Pulmonary artery endothelial cell (primary cell): ENCODE measurements around the gene FRRS1. TPM values are rescaled to one million over a fixed set of nuclear protein-coding genes. Genes with fewer than 3 reads are reported as not detected.
"Not testable (repeated sequence)": the region's sequence is repeated elsewhere in the genome, so short reads cannot be mapped to it uniquely, and the experiment has no call there.

Experiments used
- DNase-seq: peaks from one replicate; pipeline ENCODE4 v3.0.0-alpha.2; 2011; ENCODE audit warnings: low read depth, low spot score
- total RNA-seq: library from RNA; depleted of rRNA; stranded (reverse); fragments of >200 nt; gene quantifications from 2 replicates; pipeline ENCODE4 v1.2.3, GENCODE V29; 2014

FRRS1 gene
- total RNA-seq, 1 donor from 2014 or later, result 1.4 TPM

- DNase-seq, result no peak
These were observed 1.5 kb downstream of the FRRS1 start for GRCh38 chr1:99764909-99765308.

GRCh38 chr1:99764439-99764838, 2.0 kb downstream of the FRRS1 start:
- DNase-seq, result no peak

- DNase-seq, result no peak
These were observed 2.5 kb downstream of the FRRS1 start for GRCh38 chr1:99763956-99764355.

GRCh38 chr1:99761774-99762173, 4.7 kb downstream of the FRRS1 start:
- no peak for DNase-seq

GRCh38 chr1:99759518-99760160, 6.8 kb downstream of the FRRS1 start:
- no peak for DNase-seq

- not testable (repeated sequence) for DNase-seq
These were observed 7.5 kb downstream of the FRRS1 start for GRCh38 chr1:99758686-99759517.

GRCh38 chr1:99758073-99758511, 8.3 kb downstream of the FRRS1 start:
- DNase-seq, result no peak

- no peak for DNase-seq
These were observed 9.8 kb downstream of the FRRS1 start for GRCh38 chr1:99756598-99756997.

GRCh38 chr1:99755664-99756063, 10.8 kb downstream of the FRRS1 start:
- DNase-seq, result no peak

- no peak for DNase-seq
These were observed 11.7 kb downstream of the FRRS1 start for GRCh38 chr1:99754697-99755096.

GRCh38 chr1:99754055-99754626, 12.3 kb downstream of the FRRS1 start:
- no peak for DNase-seq

- DNase-seq, result no peak
These were observed 14.4 kb downstream of the FRRS1 start for GRCh38 chr1:99751877-99752504.

- DNase-seq, result no peak
These were observed 16.7 kb downstream of the FRRS1 start for GRCh38 chr1:99749504-99750347.

- no peak for DNase-seq
These were observed 18.0 kb downstream of the FRRS1 start for GRCh38 chr1:99748419-99748818.

- no peak for DNase-seq
These were observed 20.8 kb downstream of the FRRS1 start for GRCh38 chr1:99745684-99746083.

GRCh38 chr1:99745061-99745460, 21.4 kb downstream of the FRRS1 start:
- no peak for DNase-seq

- no peak for DNase-seq
These were observed 26.3 kb downstream of the FRRS1 start for GRCh38 chr1:99740141-99740540.

- no peak for DNase-seq
These were observed 27.5 kb downstream of the FRRS1 start for GRCh38 chr1:99738858-99739465.

- peak; percentile 63 for DNase-seq
These were observed 29.4 kb downstream of the FRRS1 start for GRCh38 chr1:99737016-99737415.

- DNase-seq, result no peak
These were observed 30.6 kb downstream of the FRRS1 start for GRCh38 chr1:99735852-99736251.

GRCh38 chr1:99731384-99731783, 35.1 kb downstream of the FRRS1 start:
- no peak for DNase-seq
